ENCODE data around the gene CX3CR1. TPM values are rescaled to one million over a fixed set of nuclear protein-coding genes. Genes with fewer than 3 reads are reported as not detected.

The CX3CR1 gene
- total RNA-seq, 1 donor: not detected

- no peak for DNase-seq (ENCODE audit: low read depth)
- H3K4me3 ChIP-seq (ENCODE audit: low read depth, low read length): no peak overlapping the region
- no peak for TF ChIP-seq CTCF (IDR thresholded peaks at IDR 0.05; ENCODE audit: insufficient read depth, low read length)
Observed at GRCh38 chr3:39302178-39302577, 22.3 kb upstream of the CX3CR1 start.

- H3K4me3 ChIP-seq (ENCODE audit: low read depth, low read length): no peak overlapping the region
- no peak for TF ChIP-seq CTCF (IDR thresholded peaks at IDR 0.05; ENCODE audit: insufficient read depth, low read length)
- no peak for DNase-seq (ENCODE audit: low read depth)
Observed at GRCh38 chr3:39299279-39299678, 19.4 kb upstream of the CX3CR1 start.

- TF ChIP-seq CTCF (IDR thresholded peaks at IDR 0.05; ENCODE audit: insufficient read depth, low read length): no peak
- no peak for DNase-seq (ENCODE audit: low read depth)
- H3K4me3 ChIP-seq (ENCODE audit: low read depth, low read length): no peak overlapping the region
Observed at GRCh38 chr3:39296197-39297077, 16.6 kb upstream of the CX3CR1 start.

- no peak overlapping the region for H3K4me3 ChIP-seq (ENCODE audit: low read depth, low read length)
- no peak for TF ChIP-seq CTCF (IDR thresholded peaks at IDR 0.05; ENCODE audit: insufficient read depth, low read length)
- no peak for DNase-seq (ENCODE audit: low read depth)
Observed at GRCh38 chr3:39295184-39295775, 15.4 kb upstream of the CX3CR1 start.

GRCh38 chr3:39294446-39295183 lies 14.8 kb upstream of the CX3CR1 start:
- DNase-seq (ENCODE audit: low read depth): no peak
- no peak for TF ChIP-seq CTCF (IDR thresholded peaks at IDR 0.05; ENCODE audit: insufficient read depth, low read length)
- H3K4me3 ChIP-seq (ENCODE audit: low read depth, low read length): no peak overlapping the region

- DNase-seq (ENCODE audit: low read depth): no peak
- TF ChIP-seq CTCF (IDR thresholded peaks at IDR 0.05; ENCODE audit: insufficient read depth, low read length): no peak
- H3K4me3 ChIP-seq (ENCODE audit: low read depth, low read length): no peak overlapping the region
Observed at GRCh38 chr3:39292961-39293360, 13.1 kb upstream of the CX3CR1 start.

All from fibroblast of the aortic adventitia (primary cell).